Gastrocnemius medialis (tissue), 4 donors: ENCODE results near the gene CFHR3.
"Not testable (repeated sequence)": the region's sequence is repeated elsewhere in the genome, so short reads cannot be mapped to it uniquely, and the experiment has no call there.

Experiments used
- POLR2A ChIP-seq, 2 donors: fragments of 450-650 bp; IDR thresholded peaks; one replicate each; pipeline ENCODE4 v1.6.1; 2017; ENCODE audit warnings: antibody characterized with exemption in 2 of 2, mild to moderate bottlenecking in 2 of 2, moderate library complexity in 2 of 2
- TF ChIP-seq, protein P1 (sequence below), 5 experiments: fragments of 450-650 bp in 3 of 5; fragments of 200-600 bp in 2 of 5; sonication (generic) in 2 of 5; IDR thresholded peaks in 4 of 5; conservative IDR thresholded peaks in 1 of 5; 1 replicate in 4 of 5; 2 replicates in 1 of 5; pipeline ENCODE4 v1.5.1; 2016 to 2019; ENCODE audit warnings: antibody characterized with exemption in 5 of 5, mild to moderate bottlenecking in 3 of 5, moderate library complexity in 3 of 5

DNA sequence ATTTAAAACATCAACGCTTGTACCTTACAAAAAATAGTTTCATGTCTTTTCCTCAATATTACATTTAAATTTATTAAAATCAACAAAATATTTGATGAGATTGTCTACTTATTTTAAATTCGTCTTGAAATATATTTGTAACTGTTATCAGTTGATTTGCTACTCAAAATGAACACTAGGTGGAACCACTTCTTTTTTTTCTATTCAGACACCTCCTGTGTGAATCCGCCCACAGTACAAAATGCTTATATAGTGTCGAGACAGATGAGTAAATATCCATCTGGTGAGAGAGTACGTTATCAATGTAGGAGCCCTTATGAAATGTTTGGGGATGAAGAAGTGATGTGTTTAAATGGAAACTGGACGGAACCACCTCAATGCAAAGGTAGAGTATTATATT lies 31.4 kb upstream of the CFHR3 start:
- TF ChIP-seq, protein P1, sequence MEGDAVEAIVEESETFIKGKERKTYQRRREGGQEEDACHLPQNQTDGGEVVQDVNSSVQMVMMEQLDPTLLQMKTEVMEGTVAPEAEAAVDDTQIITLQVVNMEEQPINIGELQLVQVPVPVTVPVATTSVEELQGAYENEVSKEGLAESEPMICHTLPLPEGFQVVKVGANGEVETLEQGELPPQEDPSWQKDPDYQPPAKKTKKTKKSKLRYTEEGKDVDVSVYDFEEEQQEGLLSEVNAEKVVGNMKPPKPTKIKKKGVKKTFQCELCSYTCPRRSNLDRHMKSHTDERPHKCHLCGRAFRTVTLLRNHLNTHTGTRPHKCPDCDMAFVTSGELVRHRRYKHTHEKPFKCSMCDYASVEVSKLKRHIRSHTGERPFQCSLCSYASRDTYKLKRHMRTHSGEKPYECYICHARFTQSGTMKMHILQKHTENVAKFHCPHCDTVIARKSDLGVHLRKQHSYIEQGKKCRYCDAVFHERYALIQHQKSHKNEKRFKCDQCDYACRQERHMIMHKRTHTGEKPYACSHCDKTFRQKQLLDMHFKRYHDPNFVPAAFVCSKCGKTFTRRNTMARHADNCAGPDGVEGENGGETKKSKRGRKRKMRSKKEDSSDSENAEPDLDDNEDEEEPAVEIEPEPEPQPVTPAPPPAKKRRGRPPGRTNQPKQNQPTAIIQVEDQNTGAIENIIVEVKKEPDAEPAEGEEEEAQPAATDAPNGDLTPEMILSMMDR (IDR thresholded peaks at IDR 0.05 in 4 of 5, conservative IDR thresholded peaks at IDR 0.05 in 1 of 5) = not testable (repeated sequence)
- not testable (repeated sequence) for TF ChIP-seq POLR2A (IDR thresholded peaks at IDR 0.05)
